Type B pancreatic cell (in vitro differentiated cells): ENCODE results near the gene IL3. TPM values are rescaled to one million over a fixed set of nuclear protein-coding genes. Genes with fewer than 3 reads are reported as not detected.

Experiments used
- DNase-seq: peaks from one replicate; pipeline ENCODE4 v3.0.0; 2021; ENCODE audit warnings: mixed read lengths; ENCODE audit not compliant: unreplicated experiment; ENCODE audit errors: extremely low spot score
- H3K27ac Mint-ChIP-seq: 2 replicates; pipeline ENCODE4 v1.8.0; 2021; ENCODE audit warnings: mild to moderate bottlenecking, mixed read lengths
- H3K27me3 Mint-ChIP-seq: 2 replicates; pipeline ENCODE4 v1.8.0; 2021; ENCODE audit warnings: mixed read lengths
- H3K36me3 Mint-ChIP-seq: 2 replicates; pipeline ENCODE4 v1.8.0; 2021; ENCODE audit warnings: mixed read lengths
- H3K4me1 Mint-ChIP-seq: one replicate; pipeline ENCODE4 v1.8.0; 2021; ENCODE audit warnings: mixed read lengths; ENCODE audit not compliant: unreplicated experiment
- H3K4me3 Mint-ChIP-seq: 2 replicates; pipeline ENCODE4 v1.8.0; 2021; ENCODE audit warnings: mild to moderate bottlenecking, mixed read lengths
- H3K9me3 Mint-ChIP-seq: 2 replicates; pipeline ENCODE4 v1.8.0; 2021; ENCODE audit warnings: mixed read lengths
- CTCF ChIP-seq: fragments of 200-600 bp; sonication (generic); conservative IDR thresholded peaks from 2 replicates; pipeline ENCODE4 v1.5.0; 2021; ENCODE audit warnings: antibody characterized with exemption, mild to moderate bottlenecking
- total RNA-seq: library from RNA; stranded (reverse); gene quantifications from 2 replicates; pipeline ENCODE4 v1.2.1, GENCODE V29; 2021; ENCODE audit warnings: low replicate concordance

Gene IL3
- total RNA-seq, 1 donor from 2014 or later, result not detected

GRCh38 chr5:132024117-132024435 is 36.4 kb upstream of the IL3 start:
- no peak for TF ChIP-seq CTCF
- Mint-ChIP-seq H3K4me1 (no peaks in the 10 kb centered on the region), H3K4me3 (no peak overlapping the region), H3K27ac (no peak overlapping the region), H3K9me3 (no peaks in the 10 kb centered on the region), H3K36me3 (no peaks in the 10 kb centered on the region), H3K27me3 (peaks cover 37% of the 10 kb centered on the region)
- DNase-seq, result no peak

GRCh38 chr5:132024789-132025402 is 35.6 kb upstream of the IL3 start:
- no peak overlapping the region for H3K27ac Mint-ChIP-seq
- no peaks in the 10 kb centered on the region for H3K36me3 Mint-ChIP-seq
- no peaks in the 10 kb centered on the region for H3K4me1 Mint-ChIP-seq
- no peaks in the 10 kb centered on the region for H3K9me3 Mint-ChIP-seq
- TF ChIP-seq CTCF, result no peak
- H3K4me3 Mint-ChIP-seq, result no peak overlapping the region
- no peak for DNase-seq
- H3K27me3 Mint-ChIP-seq, result peaks cover 41% of the 10 kb centered on the region

- peaks cover 41% of the 10 kb centered on the region for H3K27me3 Mint-ChIP-seq
- no peaks in the 10 kb centered on the region for H3K36me3 Mint-ChIP-seq
- no peak for TF ChIP-seq CTCF
These were observed 35.0 kb upstream of the IL3 start for GRCh38 chr5:132025403-132025971.

GRCh38 chr5:132026516-132027008 is 33.9 kb upstream of the IL3 start:
- no peak overlapping the region for H3K27ac Mint-ChIP-seq
- no peak overlapping the region for H3K4me3 Mint-ChIP-seq
- TF ChIP-seq CTCF, result no peak

More at GRCh38 chr5:132025403-132025971, 35.0 kb upstream of the IL3 start:
- Mint-ChIP-seq H3K9me3 (no peaks in the 10 kb centered on the region), H3K4me3 (no peak overlapping the region), H3K27ac (no peak overlapping the region), H3K4me1 (no peaks in the 10 kb centered on the region)
- no peak for DNase-seq

GRCh38 chr5:132027027-132027426 is 33.4 kb upstream of the IL3 start:
- no peak overlapping the region for H3K27ac Mint-ChIP-seq

More at GRCh38 chr5:132026516-132027008, 33.9 kb upstream of the IL3 start:
- Mint-ChIP-seq H3K27me3 (peaks cover 41% of the 10 kb centered on the region), H3K9me3 (no peaks in the 10 kb centered on the region), H3K36me3 (no peaks in the 10 kb centered on the region), H3K4me1 (no peaks in the 10 kb centered on the region)
- DNase-seq, result no peak

More at GRCh38 chr5:132027027-132027426, 33.4 kb upstream of the IL3 start:
- Mint-ChIP-seq H3K27me3 (peaks cover 41% of the 10 kb centered on the region), H3K36me3 (no peaks in the 10 kb centered on the region), H3K4me3 (no peak overlapping the region), H3K9me3 (no peaks in the 10 kb centered on the region), H3K4me1 (no peaks in the 10 kb centered on the region)
- no peak for DNase-seq
- no peak for TF ChIP-seq CTCF
